Germinal center (tissue), 1 donor: ENCODE measurements around the gene VSIR.

Experiments used
- DNase-seq: peaks from one replicate; pipeline ENCODE4 v3.0.0; 2012; ENCODE audit warnings: mixed read lengths, low spot score

The VSIR gene

GRCh38 chr10:71712572-71713134 is 60.7 kb downstream of the VSIR start:
- DNase-seq = no peak

DNA sequence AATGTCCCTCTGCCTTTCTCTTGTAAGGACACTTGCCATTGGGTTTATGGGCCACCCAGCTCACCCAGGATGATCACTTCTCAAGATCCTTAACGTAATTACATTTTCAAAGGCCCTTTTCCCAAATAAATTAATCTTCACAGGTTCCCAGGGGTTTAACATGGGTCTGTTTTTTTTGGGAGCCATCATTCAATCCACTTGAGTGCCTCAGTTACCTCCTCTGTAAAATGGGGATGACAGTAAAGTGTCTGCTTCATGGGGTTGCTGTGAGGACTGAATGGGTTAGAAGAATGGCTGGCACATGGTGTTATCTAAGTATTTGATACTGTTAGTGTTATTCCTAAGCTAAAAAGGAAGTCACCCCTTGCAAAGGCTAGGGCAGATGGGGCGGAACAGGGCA is 61.1 kb downstream of the VSIR start:
- no peak for DNase-seq

- no peak for DNase-seq
These were observed 62.2 kb downstream of the VSIR start for GRCh38 chr10:71711052-71711623.

DNA sequence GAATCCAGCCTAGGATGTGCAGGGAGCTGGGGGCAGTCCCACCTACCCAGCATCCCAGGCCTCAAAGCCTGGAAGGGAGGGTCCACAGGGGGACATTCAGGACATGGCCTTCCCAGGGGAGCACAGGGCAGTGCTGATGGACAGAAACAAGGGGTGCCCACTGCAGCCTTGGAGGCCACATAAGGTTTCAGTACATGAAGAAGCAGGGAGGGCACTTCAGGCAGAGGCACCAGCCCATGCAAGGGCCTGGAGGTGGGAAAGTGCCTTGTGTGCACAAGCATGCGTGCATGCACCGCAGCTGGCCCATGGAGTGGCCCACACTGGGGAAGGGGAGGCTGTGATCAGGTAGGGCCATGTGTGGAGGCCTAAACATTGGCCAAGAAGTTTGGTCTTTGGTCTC is 62.8 kb downstream of the VSIR start:
- no peak for DNase-seq

DNA sequence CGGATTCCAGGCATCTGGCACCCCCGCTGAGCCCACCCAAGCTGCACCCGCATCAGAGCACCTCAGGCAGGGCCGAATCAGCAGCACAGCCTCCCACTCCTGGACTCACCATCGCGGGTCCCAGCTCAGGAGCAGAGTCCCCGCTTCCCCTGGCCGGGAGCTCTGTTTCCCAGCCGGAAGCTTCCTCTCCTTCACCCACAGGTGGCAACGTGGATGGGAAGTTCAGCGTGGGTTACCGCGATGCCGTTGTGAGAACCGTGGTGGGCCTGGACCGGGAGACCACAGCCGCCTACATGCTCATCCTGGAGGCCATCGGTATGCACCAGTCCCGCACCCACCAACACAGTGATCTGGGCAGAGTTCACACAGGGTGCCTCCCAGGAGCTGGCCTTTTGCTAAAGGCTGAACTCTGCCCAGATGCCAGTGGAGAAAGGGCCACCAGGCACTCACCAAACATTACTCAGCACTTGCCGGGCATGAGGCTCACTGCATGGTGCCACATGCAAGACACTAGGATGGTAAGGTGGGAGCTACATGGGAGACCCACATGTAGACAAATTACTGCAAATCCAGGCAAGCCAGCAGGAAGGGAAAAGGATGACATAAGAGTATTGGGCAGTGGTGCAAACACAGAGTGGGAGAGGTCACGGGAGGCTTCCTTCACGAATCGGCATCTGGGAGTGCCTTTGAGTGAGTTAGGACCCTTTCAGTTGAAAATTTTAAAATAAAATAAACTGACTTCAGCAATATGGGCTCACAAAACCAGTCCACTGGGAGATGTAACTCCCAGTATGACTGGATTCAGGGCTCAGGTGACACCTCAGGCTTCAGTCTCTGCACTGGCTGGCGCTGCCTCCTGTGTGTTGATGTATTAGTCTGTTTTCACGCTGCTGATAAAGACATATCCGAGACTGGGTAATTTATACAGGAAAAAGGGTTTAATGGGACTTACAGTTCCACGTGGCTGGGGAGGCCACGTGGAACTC is 64.1 kb downstream of the VSIR start:
- no peak for DNase-seq

DNA sequence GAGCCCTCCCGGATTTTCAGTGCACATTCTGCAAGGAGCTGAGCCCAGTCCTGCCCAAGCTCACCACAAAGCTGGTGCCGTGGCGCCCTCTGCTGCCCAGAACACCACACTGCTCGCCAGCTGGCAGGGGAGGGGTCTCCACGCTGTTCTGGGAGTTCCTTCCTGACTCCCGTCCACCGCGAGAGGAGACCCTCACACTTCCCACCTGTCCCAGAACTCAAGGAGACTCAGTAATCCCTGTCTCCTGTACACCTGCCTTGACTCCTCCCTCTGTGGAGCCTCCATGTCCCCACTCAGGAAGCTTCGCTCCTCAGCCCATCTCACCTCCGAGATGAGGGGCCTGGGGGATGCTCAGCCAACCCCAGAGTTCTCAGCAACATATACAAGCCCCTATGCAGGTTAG is 65.0 kb downstream of the VSIR start:
- DNase-seq = peak; percentile 64

DNA sequence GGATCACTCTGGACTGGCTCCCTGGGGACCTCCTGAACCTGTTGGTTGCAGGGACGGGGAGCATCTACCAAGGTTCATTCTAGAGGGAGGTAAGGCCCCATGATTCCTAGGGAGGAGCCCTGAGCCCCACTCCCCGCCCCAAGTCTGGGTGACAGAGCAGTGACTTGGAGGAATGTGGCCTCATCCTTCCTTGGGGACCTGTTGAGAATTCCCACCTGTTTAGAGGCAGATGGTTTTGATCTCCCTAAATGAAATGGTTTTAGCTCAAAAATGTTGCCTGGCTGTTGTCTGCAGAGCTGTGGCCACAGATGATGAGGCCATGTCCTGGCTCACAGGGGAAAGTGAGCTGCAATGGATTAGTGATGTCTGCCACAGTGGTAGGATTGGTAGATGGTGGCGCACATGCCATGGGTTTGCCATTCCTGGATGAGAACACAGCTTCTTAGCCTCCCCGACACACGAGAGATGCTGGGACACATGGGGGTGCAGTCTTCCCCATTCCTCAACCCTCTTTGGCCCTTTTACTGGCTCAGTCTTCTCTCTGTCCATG is 66.0 kb downstream of the VSIR start:
- no peak for DNase-seq

DNA sequence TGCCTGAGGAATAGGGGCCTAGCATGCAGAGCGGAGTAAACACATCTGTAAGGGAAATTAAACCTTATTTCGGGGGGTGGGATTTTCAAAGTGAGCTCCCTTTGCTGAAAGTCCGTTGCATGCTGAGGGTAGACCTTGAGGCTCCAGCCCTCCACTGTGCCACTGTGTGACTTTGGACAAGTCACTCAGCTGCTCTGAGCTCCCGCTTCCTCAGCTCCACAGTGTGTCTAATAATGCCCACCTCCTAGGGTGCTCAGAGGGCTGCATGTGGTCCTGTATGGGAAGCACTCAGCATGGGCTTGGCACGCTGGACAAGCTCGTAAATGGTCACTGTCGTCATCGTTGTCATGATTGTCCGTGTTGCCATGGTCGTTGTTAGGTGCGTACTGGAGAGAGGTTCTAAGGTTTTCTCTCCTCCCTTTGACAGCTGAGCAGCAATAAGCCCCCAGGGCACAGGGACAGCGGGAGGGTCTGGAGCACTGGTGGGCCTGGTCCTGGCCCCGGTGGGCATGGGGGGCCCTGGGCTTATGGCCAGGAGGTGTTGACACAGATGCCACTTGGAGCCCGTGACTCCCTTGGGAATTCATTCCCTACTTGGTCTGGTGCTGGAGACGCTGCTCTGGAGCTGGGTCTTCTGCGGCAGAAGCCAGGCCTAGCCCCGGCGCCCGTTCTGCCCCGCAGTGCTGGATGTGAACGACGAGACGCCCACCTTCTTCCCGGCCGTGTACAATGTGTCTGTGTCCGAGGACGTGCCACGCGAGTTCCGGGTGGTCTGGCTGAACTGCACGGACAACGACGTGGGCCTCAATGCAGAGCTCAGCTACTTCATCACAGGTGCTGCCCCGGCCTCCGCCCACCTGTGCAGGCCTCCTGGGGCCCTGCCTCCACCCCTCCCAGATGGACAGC is 66.9 kb downstream of the VSIR start:
- DNase-seq = no peak

DNA sequence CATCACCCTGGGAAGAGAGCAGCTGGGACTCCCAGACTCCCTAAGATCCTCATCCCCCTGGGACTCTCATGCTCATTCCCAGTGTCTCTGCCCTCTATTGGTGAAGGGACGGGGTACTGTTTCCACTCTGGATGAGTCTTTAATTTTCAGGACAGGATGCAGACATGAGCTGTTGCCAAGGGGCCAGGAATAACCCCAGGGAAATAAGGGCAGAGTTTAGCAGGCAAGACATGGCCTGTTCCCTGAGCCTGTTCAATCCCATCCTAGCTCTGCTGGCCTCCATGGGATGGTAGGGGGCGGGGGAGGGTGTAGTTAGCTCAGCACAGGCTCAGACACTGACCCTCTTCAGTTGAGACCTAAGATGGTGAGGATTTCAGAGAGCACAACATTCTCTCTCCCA is 67.7 kb downstream of the VSIR start:
- no peak for DNase-seq

GRCh38 chr10:71704816-71705215 is 68.5 kb downstream of the VSIR start:
- DNase-seq = no peak

DNA sequence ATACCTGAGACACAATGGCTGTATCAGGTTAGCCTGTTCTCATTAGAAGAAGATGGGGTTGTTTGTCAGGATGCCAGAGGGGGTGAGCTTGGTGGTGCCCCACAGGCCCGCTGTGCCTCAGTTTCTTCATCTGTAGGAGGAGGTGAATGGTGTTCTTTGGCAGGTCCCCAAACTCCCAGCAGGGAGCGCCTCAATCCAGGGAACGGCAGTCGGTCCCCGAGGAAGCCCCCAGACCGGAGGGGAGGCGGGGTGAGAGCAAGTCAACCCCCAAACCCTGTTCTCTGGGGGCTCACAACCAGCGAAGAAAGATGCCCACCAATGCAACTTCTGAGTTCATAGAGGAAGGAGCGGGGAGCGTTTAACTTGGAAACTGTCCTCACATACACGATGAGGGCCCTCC is 69.7 kb downstream of the VSIR start:
- DNase-seq = no peak

DNA sequence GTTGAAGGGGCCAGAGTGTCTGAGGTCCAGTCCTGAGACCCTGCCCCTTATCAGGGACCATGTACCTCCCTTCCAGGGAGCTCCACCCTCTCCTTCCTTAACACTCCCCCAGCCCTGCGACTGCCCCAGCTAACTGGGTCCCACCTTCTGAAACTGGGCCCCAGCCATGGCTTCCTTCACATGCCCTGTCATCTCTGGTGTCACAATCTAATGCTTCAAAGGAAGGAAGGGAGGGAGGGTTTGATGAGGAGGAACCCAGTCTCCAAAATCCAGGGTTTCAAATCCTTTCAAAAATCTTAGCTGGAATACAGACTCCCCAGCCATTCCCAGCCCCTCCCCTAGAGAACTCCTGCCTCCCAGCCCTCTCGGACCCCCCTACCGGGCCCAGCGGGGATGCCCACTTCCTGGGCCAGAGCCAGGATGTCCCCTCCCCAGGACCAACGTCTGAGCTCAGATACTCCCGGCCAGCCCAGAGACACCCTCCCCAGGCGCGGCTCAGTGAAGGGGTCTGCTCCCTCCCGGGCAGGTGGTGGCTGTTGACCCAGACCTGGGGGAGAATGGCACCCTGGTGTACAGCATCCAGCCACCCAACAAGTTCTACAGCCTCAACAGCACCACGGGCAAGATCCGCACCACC is 71.7 kb downstream of the VSIR start:
- no peak for DNase-seq

DNA sequence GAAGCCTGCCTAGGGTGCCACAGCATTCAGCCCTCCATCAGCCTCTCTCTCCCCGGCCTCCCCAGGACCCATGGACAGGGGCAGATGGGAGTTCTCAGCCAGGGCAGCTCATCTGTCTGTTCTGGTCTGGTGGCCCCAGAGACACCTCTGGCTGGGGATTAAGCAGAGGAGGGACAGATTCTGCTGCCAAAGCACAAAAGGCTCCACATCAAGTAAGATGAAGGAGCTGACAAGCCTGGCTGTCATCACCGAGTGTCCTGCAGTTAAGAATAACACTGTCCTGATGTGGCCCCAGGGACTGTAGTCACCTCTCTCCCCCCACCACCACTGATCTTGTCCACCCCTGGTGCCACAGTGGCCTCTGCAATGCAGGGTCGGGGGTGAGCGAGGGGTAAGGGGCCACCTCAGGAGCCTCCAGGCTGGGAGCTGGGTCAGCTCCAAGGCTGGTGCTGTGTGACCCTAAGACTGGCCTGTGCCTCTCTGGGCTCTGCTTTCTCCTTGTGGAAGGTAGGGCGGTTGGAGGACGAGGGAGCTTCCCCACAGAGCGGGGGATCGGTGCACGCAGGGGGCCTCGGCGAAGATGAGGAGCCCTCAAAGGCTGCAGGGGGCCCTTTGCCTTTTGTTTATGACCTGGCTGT is 72.5 kb downstream of the VSIR start:
- DNase-seq = no peak

DNA sequence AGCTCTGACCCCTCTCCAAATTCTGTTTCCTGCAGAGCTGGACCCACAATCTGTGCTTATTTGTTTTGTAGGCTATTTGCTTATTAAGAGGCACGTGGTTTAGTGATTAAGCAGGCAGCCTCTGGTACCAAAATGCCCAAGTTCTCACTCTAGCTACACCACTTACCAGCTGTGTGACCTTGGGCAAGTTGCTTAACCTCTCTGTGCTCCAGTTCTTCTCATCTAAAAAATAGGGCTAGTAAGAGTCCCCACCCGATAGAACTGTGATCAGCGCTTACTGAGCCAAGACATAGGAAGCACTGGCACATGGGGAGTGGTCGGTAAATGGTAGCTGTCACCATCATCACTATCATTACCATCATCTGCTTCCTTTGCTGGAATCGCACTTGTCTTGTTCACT is 74.6 kb downstream of the VSIR start:
- no peak for DNase-seq

- no peak for DNase-seq
These were observed 75.2 kb downstream of the VSIR start for GRCh38 chr10:71697938-71698709.
